Measurements from ENCODE around the gene LIG4.

The LIG4 gene

DNA sequence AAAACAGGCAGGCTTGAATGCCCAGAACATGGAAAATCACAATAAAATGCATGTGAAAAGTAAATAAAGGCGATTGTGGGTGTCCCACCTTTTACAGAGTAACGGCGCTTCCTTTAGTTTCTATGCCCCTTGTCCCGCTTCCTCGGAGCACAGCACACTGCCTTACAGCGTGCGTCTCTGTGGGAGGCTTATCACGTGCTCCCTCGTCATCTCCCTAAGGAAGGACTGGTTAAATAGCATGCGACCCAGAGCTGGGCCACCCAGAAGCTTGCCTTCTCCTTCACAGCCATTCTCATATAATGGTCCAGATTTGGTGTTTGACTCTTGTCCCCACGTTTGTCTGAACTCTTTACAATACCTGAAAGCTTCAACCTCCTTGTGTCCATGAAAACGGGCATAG lies 56.6 kb downstream of the LIG4 start:
- no peak overlapping the region for H3K27ac Mint-ChIP-seq
- no peaks in the 10 kb centered on the region for H3K9me3 Mint-ChIP-seq
- H3K4me1 Mint-ChIP-seq, result no peaks in the 10 kb centered on the region
- no peak for DNase-seq (ENCODE audit: low spot score in 2 of 2)
- no peak overlapping the region for H3K4me3 Mint-ChIP-seq
- no peaks in the 10 kb centered on the region for H3K36me3 Mint-ChIP-seq
- no peak for ATAC-seq
